ACC112 (cell line): ENCODE results near the gene SLC16A12.
"Not testable (repeated sequence)": the region's sequence is repeated elsewhere in the genome, so short reads cannot be mapped to it uniquely, and the experiment has no call there.

Experiments used
- H2AFZ ChIP-seq: fragments of 200-600 bp; sonication (generic); one replicate; pipeline ENCODE4 v1.6.0; 2017; ENCODE audit warnings: antibody characterized with exemption, low read length; ENCODE audit not compliant: unreplicated experiment
- H3K27ac ChIP-seq: fragments of 200-600 bp; sonication (generic); 2 replicates; pipeline ENCODE4 v1.5.1; 2014; ENCODE audit warnings: low read depth, mild to moderate bottlenecking, antibody characterized with exemption, low read length, moderate library complexity
- H3K27me3 ChIP-seq: fragments of 200-600 bp; sonication (generic); 2 replicates; pipeline ENCODE4 v1.6.1; 2014; ENCODE audit warnings: mild to moderate bottlenecking, antibody characterized with exemption, low read length, moderate library complexity, mixed read lengths; ENCODE audit not compliant: insufficient read depth
- H3K36me3 ChIP-seq: fragments of 200-600 bp; sonication (generic); 2 replicates; pipeline ENCODE4 v1.6.1; 2016; ENCODE audit warnings: mild to moderate bottlenecking, antibody characterized with exemption, low read length, moderate library complexity, mixed read lengths; ENCODE audit not compliant: insufficient read depth
- H3K4me1 ChIP-seq: fragments of 200-600 bp; sonication (generic); one replicate; pipeline ENCODE4 v1.6.1; 2016; ENCODE audit warnings: low read length, mixed read lengths; ENCODE audit not compliant: insufficient read depth, unreplicated experiment, control insufficient read depth
- H3K4me3 ChIP-seq: fragments of 200-600 bp; sonication (generic); 2 replicates; pipeline ENCODE4 v1.5.1; 2014; ENCODE audit warnings: mild to moderate bottlenecking, low read depth, low read length
- H3K79me2 ChIP-seq: fragments of 200-600 bp; sonication (generic); one replicate; pipeline ENCODE4 v1.6.0; 2016; ENCODE audit warnings: low read length; ENCODE audit not compliant: control insufficient read depth, unreplicated experiment, insufficient read depth

Gene SLC16A12

DNA sequence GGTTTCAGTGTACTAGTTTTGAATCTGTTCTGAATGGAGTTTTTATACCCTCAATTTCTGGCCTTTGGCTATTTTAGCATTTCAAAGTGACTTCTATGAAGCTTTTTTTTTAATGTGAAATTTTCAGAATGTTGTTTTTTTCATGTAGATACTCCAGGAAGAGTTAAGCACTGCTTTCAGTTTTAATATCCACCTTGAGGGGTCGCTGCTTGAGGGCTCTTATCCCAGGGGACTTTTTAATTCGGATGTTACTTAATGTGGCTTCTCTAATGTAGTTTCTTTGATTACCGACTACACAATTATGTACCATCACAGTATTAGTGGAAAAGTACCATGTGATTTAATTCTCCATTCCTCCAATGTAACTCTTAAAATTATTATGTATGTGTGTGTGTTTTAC is 115.8 kb downstream of the SLC16A12 start:
- H3K4me1 ChIP-seq = peaks cover 35% of the 10 kb centered on the region
- H3K27ac ChIP-seq = no peak overlapping the region
- H3K4me3 ChIP-seq = peak overlapping the region; percentile 43
- H3K79me2 ChIP-seq = peaks cover 48% of the 10 kb centered on the region
- H3K27me3 ChIP-seq = no peaks in the 10 kb centered on the region
- H2AFZ ChIP-seq = no peak overlapping the region
- H3K36me3 ChIP-seq = peaks cover 27% of the 10 kb centered on the region

DNA sequence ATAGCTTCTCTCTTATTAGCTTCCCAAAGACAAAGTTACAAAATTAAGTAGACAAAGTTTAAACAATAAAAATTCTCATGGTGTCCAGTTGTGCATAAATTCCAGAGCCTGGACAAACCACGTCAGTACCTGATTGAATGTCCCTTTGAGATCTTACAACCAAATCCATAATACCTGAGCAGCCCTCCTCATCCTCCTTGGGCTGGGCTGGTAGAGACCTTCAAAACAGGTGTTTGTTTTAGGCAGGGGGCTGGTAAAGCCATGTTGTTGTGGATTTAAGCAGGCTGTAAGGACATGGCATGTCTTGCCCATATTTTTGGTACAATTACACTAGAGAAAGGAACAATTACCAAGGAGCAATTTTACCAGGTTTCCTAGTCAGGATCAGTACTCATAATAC is 118.9 kb downstream of the SLC16A12 start:
- Histone ChIP-seq H2AFZ (no peak overlapping the region), H3K4me1 (peaks cover 35% of the 10 kb centered on the region), H3K79me2 (peaks cover 67% of the 10 kb centered on the region), H3K4me3 (peak overlapping the region; percentile 91), H3K36me3 (peaks cover 29% of the 10 kb centered on the region), H3K27me3 (no peaks in the 10 kb centered on the region), H3K27ac (no peak overlapping the region)

DNA sequence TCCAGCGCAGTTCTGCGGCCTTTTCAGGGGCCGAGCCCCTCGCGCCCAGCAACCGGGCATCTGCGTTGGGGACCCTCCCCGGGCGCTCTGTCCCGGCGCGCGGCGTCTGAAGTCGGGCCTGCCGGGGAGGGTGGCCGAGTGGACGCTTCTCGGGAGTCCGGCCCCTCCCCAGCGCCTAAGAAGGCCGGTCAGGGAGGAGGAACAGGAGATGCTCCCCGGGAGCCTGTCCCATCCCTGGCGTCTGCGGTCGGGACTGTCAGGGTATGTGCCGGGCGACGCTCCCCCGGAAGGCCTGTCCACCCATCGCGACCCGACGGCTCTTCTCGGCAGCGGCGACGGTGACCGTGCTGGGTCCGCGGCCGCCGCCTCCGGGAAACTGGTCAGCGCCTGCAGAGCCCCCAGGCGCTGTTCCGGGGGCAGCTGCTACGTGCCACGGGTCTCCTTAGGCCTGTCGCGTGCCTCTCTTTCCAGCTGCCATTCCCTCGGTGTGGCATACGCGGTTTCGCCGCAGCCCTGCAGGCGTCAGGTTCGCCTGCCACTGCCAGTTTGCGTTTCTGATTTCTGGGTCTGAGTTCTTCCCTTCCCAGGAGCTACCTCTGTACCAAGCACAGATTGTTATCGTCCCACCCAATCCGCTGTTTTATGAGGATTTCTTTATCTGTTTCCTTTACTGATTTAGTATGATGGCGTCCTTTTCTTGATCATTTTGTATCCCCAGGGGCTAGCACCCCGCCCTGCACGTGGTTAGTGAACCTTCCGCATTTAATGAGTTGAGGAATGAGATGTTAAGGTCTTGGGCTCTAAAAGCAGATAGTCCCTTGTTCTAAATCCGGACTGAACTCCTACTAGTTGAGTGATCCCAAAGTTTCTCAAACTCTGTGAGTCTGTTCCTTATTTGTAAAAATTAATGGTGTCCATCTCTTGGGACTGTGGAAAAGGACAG is 120.2 kb downstream of the SLC16A12 start:
- Histone ChIP-seq H3K27me3 (no peaks in the 10 kb centered on the region), H3K36me3 (peaks cover 19% of the 10 kb centered on the region), H2AFZ (peak overlapping the region; percentile 73), H3K27ac (peak overlapping the region; percentile 93), H3K4me3 (peak overlapping the region; percentile 91), H3K4me1 (peaks cover 35% of the 10 kb centered on the region), H3K79me2 (peaks cover 67% of the 10 kb centered on the region)

DNA sequence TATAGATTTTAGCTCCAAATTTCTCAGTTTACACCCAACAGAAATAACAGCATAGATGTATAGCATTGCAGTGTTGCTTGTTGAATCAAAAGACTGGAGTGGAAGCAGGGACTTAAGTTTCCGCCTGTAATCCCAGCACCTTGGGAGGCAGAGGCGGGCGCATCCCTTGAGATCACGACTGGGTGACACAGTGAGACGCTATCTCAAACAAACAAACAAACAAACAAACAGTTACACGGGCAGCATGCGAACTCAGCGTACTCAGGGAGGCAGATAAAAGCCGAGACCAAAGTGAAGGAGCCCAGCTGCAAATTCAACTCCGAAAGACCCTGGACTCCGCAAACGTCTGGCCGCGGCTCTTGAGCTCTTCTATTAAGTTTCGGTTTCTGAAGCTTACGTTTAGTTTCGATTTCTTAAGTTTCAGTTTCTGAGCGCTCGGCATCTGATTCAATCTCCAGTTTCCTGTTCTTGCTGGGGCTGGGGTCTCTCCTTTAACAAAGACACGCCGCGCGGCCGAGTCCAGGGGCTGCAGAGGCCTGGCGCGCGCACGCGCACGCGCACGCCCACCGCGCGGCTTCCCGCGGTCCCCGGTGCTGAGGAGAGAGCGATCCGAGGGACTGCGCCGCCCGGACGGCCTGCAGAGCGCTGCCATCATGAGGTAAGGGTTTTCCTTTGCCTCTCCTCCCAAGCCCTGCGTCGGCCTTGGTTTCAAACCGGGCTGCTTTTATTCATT is 121.1 kb downstream of the SLC16A12 start, which contains the start of gene IFIT5:
Gene IFIT5 (plus strand): TSS at position 423 of the 733 bp plus-strand sequence. CDS start 231 bp downstream, at position 654.
- Histone ChIP-seq H3K27ac (peak within 1 kb of the TSS; percentile 93), H3K4me1 (peaks cover 31% of the 10 kb centered on the region)

DNA sequence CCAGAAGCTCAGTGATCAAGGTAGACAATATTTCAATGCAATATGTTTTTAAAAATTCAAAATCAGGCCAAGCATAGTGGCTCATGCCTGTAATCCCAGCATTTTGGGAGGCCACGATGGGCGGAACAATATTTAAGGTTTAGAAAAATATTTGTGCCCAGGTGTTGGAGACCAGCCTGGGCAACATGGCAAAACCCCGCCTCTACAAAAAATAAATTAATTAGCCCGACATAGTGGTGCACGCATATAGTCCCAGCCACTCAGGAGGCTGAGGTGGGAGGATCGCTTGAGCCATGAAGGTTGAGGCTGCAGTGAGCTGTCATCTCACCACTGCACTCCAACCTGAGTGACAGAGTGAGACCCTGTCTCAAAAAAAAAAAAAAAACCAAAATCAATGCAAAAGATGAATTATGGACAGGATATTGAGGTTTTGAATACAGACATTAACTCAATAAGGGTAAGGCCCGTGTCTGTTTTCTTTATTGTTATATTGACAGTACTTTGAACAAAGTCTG is 121.9 kb downstream of the SLC16A12 start:
- peak overlapping the region; percentile 91 for H3K4me3 ChIP-seq
- H3K36me3 ChIP-seq = peaks cover 19% of the 10 kb centered on the region
- no peak overlapping the region for H2AFZ ChIP-seq
- H3K4me1 ChIP-seq = peaks cover 25% of the 10 kb centered on the region
- H3K27ac ChIP-seq = peak overlapping the region; percentile 93
- no peaks in the 10 kb centered on the region for H3K27me3 ChIP-seq
- peaks cover 57% of the 10 kb centered on the region for H3K79me2 ChIP-seq

More for the DNA sequence above, 121.1 kb downstream of the SLC16A12 start, which contains the start of gene IFIT5:
- H2AFZ ChIP-seq = peak within 1 kb of the TSS; percentile 73
- H3K27me3 ChIP-seq = no peaks in the 10 kb centered on the region
- H3K4me3 ChIP-seq = peak within 1 kb of the TSS; percentile 91
- H3K79me2 ChIP-seq = peaks cover 63% of the 10 kb centered on the region
- H3K36me3 ChIP-seq = peaks cover 19% of the 10 kb centered on the region

DNA sequence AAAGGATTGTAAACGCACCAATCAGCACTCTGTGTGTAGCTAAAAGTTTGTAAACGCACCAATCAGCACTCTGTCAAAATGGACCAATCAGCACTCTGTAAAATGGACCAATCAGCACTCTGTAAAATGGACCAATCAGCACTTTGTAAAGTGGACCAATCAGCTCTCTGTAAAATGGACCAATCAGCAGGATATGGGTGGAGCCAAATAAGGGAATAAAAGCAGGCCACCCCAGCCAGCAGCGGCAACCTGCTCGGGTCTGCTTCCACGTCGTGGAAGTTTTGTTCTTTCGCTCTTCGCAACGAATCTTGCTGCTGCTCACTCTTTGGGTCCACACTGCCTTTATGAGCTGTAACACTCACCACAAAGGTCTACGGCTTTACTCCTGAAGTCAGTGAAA is 123.1 kb downstream of the SLC16A12 start:
- peaks cover 13% of the 10 kb centered on the region for H3K4me1 ChIP-seq
- H3K79me2 ChIP-seq = peaks cover 46% of the 10 kb centered on the region
- H3K27me3 ChIP-seq, H3K4me3 ChIP-seq, H2AFZ ChIP-seq, H3K27ac ChIP-seq, H3K36me3 ChIP-seq: not testable (repeated sequence)

DNA sequence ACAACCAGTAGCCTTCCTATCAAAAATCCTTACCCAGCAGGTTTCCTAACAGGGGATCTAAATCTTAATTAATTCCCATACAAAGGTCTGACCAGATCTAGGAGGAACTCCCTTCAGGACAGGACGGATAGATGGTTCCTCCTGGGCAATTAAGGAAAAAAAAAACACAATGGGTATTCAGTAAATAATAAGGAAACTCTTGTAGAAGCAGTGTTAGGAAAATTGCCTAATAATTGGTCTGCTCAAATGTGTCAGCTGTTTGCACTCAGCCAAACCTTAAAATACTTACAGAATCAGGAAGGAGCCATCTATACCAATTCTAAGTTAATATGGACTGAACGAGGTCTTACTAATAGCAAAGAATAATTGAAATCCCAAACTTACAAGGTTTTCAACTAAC is 124.3 kb downstream of the SLC16A12 start:
- H3K4me3 ChIP-seq, H3K27ac ChIP-seq, H3K4me1 ChIP-seq, H3K27me3 ChIP-seq, H3K36me3 ChIP-seq, H2AFZ ChIP-seq: not testable (repeated sequence)
- H3K79me2 ChIP-seq = peaks cover 35% of the 10 kb centered on the region

DNA sequence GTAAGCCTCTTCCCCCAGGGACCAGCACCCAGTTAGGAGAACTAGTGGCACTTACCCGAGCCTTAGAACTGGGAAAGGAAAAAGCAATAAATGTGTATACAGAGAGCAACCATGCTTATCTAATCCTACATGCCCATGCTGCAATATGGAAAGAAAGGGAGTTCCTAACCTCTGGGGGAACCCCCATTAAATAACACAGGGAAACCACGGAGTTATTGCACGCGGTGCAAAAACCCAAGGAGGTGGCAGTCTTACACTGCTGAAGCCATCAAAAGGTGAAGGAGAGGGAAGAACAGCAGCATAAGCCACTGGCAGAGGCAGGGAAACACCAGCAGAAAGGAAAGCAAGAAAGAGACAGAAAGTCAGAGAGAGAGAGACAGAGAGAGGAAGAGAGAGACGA is 124.8 kb downstream of the SLC16A12 start:
- H3K27ac ChIP-seq, H3K4me1 ChIP-seq, H3K27me3 ChIP-seq, H2AFZ ChIP-seq, H3K4me3 ChIP-seq: not testable (repeated sequence)
- peaks cover 15% of the 10 kb centered on the region for H3K36me3 ChIP-seq
- peaks cover 29% of the 10 kb centered on the region for H3K79me2 ChIP-seq

DNA sequence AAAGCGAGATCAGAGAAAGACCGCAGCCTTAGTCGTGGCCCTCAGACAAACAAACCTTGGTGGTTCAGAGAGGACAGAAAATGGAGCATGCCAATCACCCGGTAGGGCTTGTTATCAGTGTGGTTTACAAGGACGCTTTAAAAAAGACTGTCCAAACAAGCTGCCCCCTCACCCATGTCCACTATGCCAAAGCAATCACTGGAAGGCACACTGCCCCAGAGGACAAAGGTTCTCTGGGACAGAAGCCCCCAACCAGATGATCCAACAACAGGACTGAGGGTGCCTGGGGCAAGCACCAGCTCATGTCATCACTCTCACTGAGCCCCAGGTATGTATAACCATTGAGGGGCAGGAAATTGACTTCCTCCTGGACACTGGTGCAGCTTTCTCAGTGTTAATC is 126.1 kb downstream of the SLC16A12 start:
- H3K27me3 ChIP-seq, H3K4me1 ChIP-seq, H3K27ac ChIP-seq, H2AFZ ChIP-seq, H3K4me3 ChIP-seq: not testable (repeated sequence)
- peaks cover 27% of the 10 kb centered on the region for H3K36me3 ChIP-seq
- H3K79me2 ChIP-seq = peaks cover 17% of the 10 kb centered on the region

DNA sequence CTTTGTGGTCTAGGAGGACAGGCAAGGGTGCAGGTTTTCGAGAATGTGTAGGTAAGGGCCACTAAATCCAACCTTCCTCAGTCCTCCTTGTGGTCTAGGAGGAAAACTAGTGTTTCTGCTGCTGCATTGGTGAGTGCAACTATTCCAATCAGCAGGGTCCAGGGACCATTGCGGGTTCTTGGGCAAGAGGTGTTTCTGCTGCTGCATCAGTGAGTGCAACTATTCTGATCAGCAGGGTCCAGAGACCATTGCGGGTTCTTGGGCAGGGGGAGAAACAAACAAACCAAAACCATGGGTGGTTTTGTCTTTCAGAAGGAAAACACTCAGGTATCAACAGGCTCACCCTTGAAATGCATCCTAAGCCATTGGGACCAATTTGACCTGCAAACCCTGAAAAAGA is 127.6 kb downstream of the SLC16A12 start:
- H2AFZ ChIP-seq, H3K27ac ChIP-seq, H3K27me3 ChIP-seq, H3K4me3 ChIP-seq, H3K4me1 ChIP-seq: not testable (repeated sequence)
- Histone ChIP-seq H3K79me2 (peaks cover 12% of the 10 kb centered on the region), H3K36me3 (peaks cover 41% of the 10 kb centered on the region)
